Jurkat, Clone E6-1 (cell line): ENCODE measurements around the gene FDPS.
"Not testable (repeated sequence)": the region's sequence is repeated elsewhere in the genome, so short reads cannot be mapped to it uniquely, and the experiment has no call there.

ENCODE experiments used
- DNase-seq: peaks from one replicate; pipeline ENCODE4 v3.0.0-alpha.2; 2011; ENCODE audit warnings: low read depth, low spot score
- H3K4me3 ChIP-seq: 2 replicates; pipeline ENCODE4 v1.5.1; 2011; ENCODE audit warnings: mild to moderate bottlenecking, low read length, control low read depth, moderate library complexity

FDPS gene

DNA sequence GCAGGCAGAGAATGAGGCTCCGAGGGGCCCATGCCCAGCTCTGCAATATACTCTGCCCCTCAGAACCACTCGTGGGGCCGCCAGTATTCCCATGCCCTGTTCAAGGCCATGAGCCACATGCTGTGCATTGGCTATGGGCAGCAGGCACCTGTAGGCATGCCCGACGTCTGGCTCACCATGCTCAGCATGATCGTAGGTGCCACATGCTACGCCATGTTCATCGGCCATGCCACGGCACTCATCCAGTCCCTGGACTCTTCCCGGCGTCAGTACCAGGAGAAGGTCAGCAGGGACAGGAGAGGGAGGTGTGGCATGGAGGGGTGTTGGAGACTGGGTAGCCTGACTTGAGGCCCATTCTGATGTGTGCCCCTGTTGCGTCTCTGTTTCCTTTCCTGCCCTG, 24.2 kb upstream of the FDPS start:
- no peak for DNase-seq

DNA sequence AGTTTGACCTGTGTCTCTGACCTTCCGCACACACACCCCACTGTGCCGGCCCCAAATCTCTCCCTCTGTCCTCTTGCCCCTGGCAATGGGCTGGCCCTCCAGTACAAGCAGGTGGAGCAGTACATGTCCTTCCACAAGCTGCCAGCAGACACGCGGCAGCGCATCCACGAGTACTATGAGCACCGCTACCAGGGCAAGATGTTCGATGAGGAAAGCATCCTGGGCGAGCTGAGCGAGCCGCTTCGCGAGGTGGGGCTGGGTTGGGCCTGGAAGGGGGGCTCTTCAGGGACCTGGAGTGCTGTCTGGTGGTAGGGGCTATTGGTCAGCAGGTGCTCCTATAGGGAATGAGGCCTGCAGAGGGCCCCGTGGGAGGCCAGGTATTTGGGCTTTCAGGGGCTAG, 23.6 kb upstream of the FDPS start:
- H3K4me3 ChIP-seq = no peak overlapping the region
- DNase-seq = no peak

More for the DNA sequence above, 24.2 kb upstream of the FDPS start:
- H3K4me3 ChIP-seq = no peak overlapping the region

GRCh38 chr1:155285631-155286044, 23.0 kb upstream of the FDPS start:
- DNase-seq = no peak
- H3K4me3 ChIP-seq = no peak overlapping the region

GRCh38 chr1:155286544-155286943, 22.1 kb upstream of the FDPS start:
- no peak overlapping the region for H3K4me3 ChIP-seq
- no peak for DNase-seq

GRCh38 chr1:155287987-155288543, 20.6 kb upstream of the FDPS start:
- H3K4me3 ChIP-seq = no peak overlapping the region
- DNase-seq = no peak

DNA sequence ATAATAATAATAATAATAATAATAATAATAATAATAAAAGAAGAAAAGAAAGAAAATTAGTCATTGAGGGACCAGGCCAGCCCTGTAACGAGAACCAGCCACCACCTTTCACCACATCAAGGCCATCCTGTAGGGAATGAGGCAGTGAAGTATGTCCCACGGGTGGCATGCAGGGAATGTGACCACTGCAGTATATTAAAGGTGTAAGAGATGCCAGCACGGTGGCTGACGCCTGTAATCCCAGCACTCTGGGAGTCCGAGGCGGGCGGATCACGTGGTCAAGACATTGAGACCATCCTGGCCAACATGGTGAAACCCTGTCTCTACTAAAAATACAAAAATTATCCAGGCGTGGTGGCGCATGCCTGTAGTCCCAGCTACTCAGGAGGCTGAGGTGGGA, 17.7 kb upstream of the FDPS start:
- not testable (repeated sequence) for H3K4me3 ChIP-seq, DNase-seq

- no peak overlapping the region for H3K4me3 ChIP-seq
- no peak for DNase-seq
These were observed 15.4 kb upstream of the FDPS start for GRCh38 chr1:155293086-155293749.

DNA sequence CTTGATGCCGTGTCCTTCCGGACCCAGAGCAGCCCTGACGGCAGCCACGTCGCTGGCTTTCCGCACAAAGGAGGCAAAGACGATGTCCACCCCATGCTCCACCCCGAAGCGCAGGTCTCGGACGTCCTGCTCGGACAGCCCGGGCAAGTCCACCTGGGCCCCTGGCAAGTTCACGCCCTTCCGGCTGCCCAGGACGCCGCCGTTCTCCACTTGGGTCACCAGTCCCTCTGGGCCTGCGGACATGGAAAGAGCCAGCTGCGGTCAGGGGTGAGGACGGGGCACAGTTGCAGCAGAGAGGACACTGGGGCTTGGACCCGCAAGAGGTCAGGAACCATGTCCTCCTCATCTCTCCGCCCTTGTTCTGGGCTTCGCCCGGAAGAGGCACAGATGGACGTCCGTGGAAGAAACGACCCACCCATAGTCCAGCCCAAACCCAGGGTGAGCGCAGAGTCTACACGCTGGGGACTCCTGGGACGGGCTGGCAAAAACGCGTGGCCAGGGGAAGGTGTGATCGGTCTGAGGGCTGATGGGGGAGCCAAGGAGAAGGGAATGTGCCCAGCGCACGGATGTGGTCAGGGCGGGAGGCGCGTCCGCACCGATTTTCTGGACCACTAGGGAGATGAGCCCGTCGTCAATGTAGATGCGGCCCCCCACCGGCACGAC, 14.0 kb upstream of the FDPS start:
- no peak for DNase-seq
- H3K4me3 ChIP-seq = no peak overlapping the region

GRCh38 chr1:155295183-155295941, 13.3 kb upstream of the FDPS start:
- H3K4me3 ChIP-seq = no peak overlapping the region
- no peak for DNase-seq

GRCh38 chr1:155295942-155296267, 12.8 kb upstream of the FDPS start:
- no peak for DNase-seq
- H3K4me3 ChIP-seq = no peak overlapping the region

- no peak for DNase-seq
- H3K4me3 ChIP-seq = no peak overlapping the region
These were observed 12.0 kb upstream of the FDPS start for GRCh38 chr1:155296661-155297060.

DNA sequence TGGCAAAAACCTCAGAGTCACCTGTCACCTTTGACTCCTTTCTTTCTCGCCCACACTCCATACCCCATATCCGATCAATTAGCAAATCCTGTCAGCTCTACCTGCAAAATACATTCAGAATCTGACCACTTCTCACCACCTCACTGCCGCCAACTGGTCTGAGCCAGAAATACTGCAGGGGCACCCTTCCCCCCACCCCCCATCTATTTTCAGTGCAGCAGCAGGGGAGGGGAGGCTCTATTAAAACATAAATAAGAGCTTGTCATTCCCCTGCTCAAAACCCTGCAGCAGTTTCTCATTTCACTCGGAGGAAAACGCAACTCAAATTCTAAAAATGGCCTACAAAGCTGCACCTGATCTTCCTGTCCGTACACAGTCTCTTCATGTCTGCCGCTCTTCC, 11.3 kb upstream of the FDPS start:
- H3K4me3 ChIP-seq = no peak overlapping the region
- DNase-seq = no peak

DNA sequence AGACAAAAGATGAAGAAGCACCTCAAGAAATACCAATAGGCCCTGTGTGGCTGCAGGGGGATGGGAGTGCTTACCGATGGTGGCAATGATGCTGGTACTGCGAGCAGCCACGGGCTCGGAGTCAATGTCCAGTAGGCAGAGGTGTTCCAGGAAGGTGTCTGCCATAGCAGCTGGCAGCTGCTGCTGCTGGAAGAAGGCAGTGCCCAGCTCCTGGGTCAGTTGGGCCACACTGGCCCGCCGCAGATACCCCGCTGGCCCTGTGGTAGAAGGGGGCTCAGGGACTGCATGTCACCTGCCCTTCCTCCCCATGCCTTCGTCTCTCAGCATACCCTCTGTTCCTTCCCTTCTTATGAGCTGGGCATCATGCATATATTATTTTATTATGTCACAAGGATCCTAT, 8.6 kb upstream of the FDPS start:
- no peak for DNase-seq
- no peak overlapping the region for H3K4me3 ChIP-seq

- H3K4me3 ChIP-seq = no peak overlapping the region
- DNase-seq = no peak
These were observed 7.9 kb upstream of the FDPS start for GRCh38 chr1:155300553-155301329.

DNA sequence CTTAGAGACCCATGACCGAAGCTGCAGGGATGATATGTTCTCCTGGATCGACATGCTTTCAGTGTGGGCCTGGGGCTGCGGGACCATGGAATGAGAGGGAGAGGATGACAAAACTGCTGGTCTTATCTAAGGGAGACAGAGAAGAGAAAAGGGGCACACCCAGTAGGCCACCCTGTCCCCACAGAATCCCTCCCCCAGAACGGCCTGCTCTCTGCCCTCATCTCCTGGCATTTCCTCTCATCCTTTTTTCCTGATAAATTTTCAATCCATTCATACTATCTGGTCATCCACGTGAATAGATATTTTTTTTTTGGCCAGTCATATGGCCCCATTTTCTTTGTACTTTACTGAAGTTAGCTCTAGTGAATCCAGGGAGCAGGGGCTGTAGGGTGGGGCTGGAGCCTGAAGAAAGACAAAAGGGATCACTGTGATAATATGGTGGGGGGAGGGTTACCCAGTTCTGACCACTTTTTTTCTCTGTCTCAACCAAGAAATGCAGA, 7.3 kb upstream of the FDPS start, which contains the start of gene PKLR:
TSS of gene PKLR (minus strand) at position 97 of the 500 bp plus-strand sequence. CDS start at position 54, 43 bp downstream.
- no peak for DNase-seq
- H3K4me3 ChIP-seq = no peak within 1 kb of the TSS

DNA sequence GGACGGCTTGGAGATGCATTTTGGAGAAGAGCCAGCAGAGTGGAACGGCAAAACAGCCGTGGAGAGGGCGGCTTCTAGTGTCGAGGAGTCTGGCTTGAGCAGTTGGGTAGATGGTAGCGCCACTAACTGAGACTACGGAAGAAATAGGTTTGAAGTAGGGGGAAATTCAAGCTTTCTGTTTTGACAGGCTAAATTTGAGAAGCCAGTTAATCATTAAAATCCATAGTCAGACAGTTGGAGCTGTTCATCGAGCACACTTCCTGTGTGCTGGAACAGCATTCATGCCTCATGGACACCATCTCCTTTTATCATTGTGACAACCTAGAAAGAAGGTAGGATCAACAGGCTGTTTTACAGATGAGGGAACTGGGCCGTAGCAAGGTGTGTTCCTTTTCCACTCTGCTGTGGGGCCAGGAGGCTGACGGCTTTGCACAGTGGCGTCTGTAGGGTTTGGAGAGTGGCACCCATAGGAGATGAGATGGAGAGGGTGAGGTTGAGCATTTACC, 4.1 kb upstream of the FDPS start:
- DNase-seq = no peak
- H3K4me3 ChIP-seq = no peak overlapping the region

DNA sequence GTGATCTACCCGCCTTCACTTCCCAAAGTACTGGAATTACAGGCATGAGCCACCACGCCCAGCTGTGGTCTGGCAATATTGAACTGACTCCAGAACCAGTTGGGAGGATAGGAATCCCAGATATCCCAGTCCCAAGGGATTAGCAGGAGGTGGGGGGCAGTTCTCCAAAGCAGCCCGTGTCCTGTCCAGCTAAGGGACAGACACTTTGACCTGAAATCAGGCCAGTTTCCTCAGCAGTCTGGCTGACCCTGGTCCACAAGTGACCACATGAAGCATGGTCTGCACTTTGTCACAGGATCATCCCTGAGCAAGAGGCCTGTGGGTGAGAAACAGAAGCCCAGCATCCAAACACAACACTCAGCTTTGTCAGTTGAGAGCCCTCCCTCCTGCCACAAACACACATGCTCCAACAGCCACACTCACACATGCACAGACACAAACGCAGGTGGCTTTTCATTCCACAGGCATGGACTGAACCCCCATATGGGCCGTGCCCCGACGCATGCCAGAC, 2.7 kb upstream of the FDPS start:
- DNase-seq = no peak
- no peak overlapping the region for H3K4me3 ChIP-seq

DNA sequence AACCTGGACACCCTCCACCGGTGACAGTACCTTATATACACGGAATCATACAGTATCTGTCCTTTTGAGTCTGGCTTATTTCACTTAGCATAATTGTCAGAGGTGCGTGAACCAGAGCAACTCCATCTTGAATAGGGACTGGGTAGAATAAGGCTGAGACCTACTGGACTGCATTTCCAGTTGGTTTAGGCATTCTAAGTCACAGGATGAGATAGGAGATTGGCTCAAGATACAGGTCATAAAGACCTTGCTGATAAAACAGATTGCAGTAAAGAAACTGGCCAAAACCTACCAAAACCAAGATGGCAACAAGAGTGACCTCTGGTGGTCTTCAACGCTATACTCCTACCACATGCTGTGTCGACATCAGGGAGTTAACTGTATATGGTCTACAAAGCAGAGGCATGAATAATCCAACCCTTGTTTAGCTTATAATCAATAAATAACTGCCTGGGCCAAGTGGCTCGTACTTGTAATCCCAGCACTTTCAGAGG, 1.4 kb upstream of the FDPS start:
- DNase-seq = peak; percentile 55
- no peak overlapping the region for H3K4me3 ChIP-seq
